NCI-H748 treated with DMSO at 0.1 percent for 48 hours (cell line): ENCODE measurements around the gene BMAL1.

Experiments
- DNase-seq: peaks from one replicate; lab custom pipeline; 2025; lab: John Stamatoyannopoulos, UW

The BMAL1 gene

GRCh38 chr11:13343931-13344717 lies 66.5 kb downstream of the BMAL1 start:
- peak; percentile 72 for DNase-seq

DNA sequence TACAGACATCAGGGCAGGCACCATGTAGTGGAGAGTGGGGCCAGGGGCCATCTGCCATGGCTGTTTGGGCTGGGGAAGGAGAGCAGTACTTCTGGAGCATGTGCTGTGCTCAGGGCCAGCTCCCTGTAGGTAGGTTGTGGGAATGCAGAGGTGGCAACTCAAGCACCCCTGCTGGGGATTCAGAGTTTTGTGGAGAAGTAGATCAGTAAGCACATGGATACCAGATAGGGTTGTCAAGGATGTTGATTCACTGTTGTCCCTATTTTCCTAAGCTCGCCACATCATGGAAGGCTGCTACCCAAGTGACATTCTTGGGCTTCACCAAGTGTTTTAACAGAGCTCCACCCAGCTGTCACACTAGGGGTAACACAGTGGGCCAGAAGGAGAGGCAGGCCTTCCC lies 67.2 kb downstream of the BMAL1 start:
- no peak for DNase-seq

DNA sequence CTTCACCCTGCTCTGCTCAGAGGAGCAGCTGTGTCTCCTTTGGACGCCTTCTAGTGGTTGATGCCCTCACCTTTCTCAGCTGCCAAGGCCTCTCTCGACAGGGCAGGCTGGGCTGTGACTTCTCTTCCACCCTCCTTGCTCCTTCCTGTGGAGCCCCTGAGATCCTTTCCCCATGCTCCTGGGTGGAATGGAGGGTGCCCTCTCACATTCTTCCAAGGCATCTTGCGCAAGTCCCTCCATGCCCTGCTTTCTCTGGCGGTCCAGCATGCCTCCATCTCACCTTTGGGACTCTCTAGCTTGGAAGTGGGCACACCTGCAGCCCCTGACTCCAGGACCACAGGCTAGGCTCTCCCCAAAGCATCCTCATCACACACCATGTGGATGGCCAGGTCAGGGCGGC lies 68.9 kb downstream of the BMAL1 start:
- no peak for DNase-seq

- no peak for DNase-seq
Measured at GRCh38 chr11:13347901-13348300, 70.3 kb downstream of the BMAL1 start.

GRCh38 chr11:13348305-13348704 lies 70.7 kb downstream of the BMAL1 start:
- no peak for DNase-seq

GRCh38 chr11:13349046-13349445 lies 71.5 kb downstream of the BMAL1 start:
- no peak for DNase-seq

- no peak for DNase-seq
Measured at GRCh38 chr11:13349581-13349980, 72.0 kb downstream of the BMAL1 start.

DNA sequence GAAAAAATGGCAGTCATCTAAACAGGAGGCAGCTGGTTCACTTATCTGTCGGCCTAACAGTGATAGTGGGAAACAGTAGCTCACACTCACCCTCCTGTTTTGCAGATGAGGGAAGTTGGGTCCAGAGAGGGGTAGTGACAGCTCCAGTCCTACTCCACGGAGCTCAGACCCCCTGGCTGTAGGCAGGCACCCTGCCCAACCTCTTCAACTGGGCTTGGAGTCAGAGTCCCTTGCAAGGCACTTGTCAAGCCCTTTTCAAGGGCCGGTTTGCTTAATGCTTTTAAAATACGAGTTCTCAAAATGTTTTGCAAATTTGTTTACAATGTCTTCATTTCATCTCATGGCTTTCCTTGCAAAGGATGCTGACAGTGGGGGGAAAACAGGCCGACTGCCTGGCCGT lies 75.1 kb downstream of the BMAL1 start:
- DNase-seq, result no peak

DNA sequence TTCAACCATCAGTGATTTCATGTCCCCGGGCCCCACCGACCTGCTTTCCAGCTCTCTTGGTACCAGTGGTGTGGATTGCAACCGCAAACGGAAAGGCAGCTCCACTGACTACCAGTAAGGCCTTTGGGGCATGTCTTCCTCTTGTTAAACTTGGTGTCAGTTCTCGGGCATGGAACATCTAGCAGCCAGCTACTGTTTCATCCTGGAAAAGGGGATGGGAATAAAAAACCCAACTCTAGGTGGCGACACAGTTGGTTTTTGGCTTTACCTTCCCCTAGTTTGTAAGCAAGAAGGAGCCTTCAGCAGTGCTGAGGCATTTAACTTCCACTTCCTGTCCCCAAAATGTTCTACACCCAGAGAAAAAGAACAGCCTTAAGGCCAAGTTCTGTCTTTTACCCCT lies 76.7 kb downstream of the BMAL1 start:
- peak; percentile 7 for DNase-seq

DNA sequence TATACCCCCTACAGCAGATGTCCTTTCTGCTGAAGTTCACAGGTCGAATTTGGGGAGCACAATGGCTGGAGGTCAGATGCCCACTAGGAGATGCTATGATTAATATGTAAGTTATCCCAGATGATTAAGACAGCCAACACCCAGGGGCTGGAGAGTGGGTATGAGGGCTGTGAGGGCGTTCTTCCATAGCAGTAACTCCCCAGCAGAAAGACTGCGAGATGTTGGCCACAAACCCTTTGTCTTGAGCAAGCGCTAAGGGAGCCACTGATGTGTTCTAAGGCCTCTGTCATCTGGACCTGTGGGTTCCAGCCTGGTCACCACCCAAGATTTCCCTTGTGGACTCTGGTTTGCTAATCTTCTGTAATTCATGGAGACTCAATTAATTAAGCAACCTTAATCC lies 77.6 kb downstream of the BMAL1 start:
- DNase-seq, result no peak

DNA sequence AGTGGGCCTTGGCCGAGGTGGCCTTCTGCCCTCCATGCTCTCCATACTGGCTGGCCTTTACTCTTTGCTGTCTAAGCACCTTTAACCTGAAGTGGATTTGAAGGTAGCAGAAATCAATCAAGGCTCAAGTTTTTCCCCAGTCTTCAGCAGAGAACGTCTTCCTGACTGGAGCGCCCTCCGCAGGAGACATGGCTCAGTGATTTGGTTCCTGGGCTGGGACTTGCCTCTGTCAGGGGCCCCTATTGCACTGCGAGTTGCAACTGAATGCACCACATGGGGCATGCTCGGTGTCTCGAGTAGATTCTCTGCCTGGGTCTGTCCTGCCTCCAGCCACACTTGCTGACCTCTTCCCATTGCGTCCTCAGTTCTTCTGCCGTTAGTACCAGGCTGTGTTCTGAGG lies 79.6 kb downstream of the BMAL1 start:
- DNase-seq, result no peak

GRCh38 chr11:13358596-13359270 lies 81.1 kb downstream of the BMAL1 start:
- DNase-seq, result no peak

GRCh38 chr11:13362596-13363109 lies 85.1 kb downstream of the BMAL1 start:
- no peak for DNase-seq

GRCh38 chr11:13364388-13364787 lies 86.8 kb downstream of the BMAL1 start:
- DNase-seq, result no peak

DNA sequence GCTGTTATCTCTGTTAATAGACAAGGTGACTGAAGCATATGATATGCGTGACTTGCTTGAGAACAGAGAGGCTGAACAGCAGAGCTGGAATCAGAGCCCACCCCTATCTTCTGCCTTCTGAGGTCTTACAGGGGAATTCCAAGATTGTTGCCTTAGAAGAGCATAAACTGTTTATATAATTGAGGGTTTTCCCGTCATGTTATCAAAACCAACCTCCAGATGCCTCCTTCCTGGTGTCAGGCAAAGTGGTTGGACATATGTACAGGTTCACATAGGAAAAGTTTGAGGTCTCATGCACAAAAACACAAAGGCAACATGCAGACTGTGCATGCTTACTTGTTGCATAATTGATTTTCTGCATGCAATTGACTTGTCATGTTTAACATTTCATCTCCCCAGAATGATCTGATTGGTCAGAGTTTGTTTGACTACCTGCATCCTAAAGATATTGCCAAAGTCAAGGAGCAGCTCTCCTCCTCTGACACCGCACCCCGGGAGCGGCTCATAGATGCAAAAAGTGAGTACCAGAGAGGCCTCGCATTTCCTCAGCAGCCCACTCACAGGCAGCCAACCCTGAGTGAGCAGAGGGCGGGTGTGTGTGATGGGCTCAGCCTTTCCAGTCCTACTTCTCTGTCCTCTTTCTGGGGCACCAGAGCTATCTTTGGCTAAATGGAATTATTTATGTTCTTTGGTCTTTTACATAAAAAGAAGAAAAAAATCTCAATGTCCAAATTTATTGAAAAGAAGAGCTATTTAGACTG lies 88.9 kb downstream of the BMAL1 start:
- no peak for DNase-seq

DNA sequence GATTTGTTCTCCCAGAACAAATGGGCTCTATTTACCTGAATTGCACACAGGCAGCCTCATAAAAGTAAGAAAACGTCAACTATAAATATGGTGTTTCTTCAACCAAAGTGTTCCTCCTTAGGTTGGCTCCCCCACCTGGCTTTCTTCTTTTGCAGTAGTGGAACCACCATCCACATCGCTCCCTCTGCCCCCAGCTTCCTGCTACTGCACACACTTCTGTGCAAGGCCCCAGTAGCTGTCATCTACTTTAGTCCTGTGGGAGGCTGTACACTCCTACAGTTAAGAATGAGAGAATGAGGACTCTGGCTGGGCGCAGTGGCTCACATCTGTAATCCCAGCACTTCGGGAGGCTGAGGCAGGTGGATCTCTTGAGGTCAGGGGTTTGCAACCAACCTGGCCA lies 89.5 kb downstream of the BMAL1 start:
- no peak for DNase-seq

DNA sequence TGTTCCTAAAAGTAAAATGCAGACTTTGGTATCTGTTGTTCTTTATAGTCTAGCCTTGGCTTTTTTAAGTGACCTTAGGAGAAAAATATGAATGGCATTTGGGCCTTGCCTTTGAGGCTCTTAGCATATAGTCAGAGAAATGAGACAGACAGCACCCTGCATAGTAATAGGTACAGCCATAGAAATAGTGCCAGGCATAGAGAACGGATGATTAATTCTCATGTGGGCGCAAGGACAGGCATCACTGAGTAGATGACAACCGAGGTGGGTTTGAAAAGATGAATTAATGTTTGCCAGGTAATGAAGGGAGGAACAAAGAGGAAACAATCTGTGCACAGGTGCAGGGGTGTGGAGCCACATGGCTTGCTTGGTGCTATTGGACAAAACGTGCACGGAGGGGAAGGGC lies 90.5 kb downstream of the BMAL1 start:
- DNase-seq, result no peak

GRCh38 chr11:13373216-13373615 lies 95.6 kb downstream of the BMAL1 start:
- no peak for DNase-seq

DNA sequence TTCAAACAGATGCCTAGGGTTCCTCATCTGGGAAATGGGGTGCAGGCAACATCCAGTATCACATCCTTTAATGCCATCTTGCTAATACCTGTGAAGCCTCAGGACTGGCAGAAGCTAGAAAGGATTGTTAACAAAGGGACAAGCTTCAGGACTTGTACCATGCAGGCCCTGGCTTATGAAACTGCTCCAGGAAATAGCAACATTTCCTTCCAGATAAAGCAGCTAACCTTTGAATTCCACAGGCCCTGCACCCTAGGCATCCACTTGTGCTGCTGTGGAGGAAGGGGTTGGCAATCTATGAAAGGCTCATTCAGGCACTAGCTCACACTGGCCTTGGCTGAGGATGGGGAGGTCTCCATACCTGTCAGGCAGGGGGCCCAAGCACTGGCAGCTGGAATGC lies 98.2 kb downstream of the BMAL1 start:
- no peak for DNase-seq

DNA sequence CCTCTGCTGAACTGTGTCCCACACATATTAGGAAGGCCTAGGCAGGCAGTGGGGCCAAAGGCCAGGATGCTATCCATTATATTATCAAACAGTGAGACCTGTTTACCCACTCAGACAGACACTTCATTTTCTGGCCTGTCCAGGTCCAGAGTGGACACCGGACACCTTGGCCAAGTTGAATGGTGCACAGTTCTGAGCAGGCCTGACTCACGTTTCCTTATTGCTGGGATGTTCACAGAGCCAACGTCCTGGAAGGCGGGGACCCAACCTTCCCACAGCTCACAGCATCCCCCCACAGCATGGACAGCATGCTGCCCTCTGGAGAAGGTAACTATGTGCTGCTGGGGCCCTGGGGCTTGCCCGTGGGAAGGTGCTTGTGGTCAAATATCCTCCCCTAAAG lies 98.8 kb downstream of the BMAL1 start:
- DNase-seq, result no peak

GRCh38 chr11:13376838-13377237 lies 99.2 kb downstream of the BMAL1 start:
- DNase-seq, result no peak

- DNase-seq, result no peak
Measured at GRCh38 chr11:13378316-13378715, 100.7 kb downstream of the BMAL1 start.

DNA sequence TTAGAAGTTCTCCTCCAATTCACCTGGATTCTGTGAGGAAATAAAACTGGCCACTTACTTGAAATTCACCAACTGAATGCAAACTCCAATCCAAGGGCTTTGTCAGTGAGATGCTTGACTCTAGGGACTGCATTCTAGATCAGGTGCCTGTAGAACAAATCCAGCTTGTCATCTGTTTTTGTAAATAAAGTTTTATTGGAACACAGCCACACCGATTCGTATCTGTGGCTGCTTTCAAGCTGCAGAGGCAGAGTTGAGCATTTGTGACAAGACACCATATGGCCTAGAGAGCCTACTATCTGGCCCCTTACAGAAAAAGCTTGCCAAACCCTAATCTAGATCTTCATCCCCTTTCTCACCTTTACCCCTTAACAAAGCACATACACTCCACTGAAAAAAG lies 103.1 kb downstream of the BMAL1 start:
- no peak for DNase-seq
